Astrocyte (in vitro differentiated cells and primary cell): ENCODE data around the gene BICDL1. TPM values are rescaled to one million over a fixed set of nuclear protein-coding genes. Genes with fewer than 3 reads are reported as not detected.
"Not testable (repeated sequence)": the region's sequence is repeated elsewhere in the genome, so short reads cannot be mapped to it uniquely, and the experiment has no call there.

Experiments used
- DNase-seq: peaks from one replicate; pipeline ENCODE4 v3.0.0-alpha.2; 2010; ENCODE audit warnings: low read depth
- FAIRE-seq: peaks from 2 replicates; lab custom pipeline; 2011; peaks lifted over from hg19 to GRCh38; lab: Jason Lieb, UNC
- H2AFZ ChIP-seq: 2 replicates; pipeline ENCODE4 v1.6.0; 2012; ENCODE audit warnings: low read depth, low read length, inconsistent platforms
- H3K27ac ChIP-seq: 2 replicates; pipeline ENCODE4 v1.5.1; 2011; ENCODE audit warnings: low read depth, low read length, inconsistent platforms
- H3K27me3 ChIP-seq: 2 replicates; pipeline ENCODE4 v1.6.0; 2011; ENCODE audit warnings: low read length, inconsistent platforms; ENCODE audit not compliant: insufficient read depth
- H3K36me3 ChIP-seq: 2 replicates; pipeline ENCODE4 v1.5.1; 2011; ENCODE audit warnings: low read length, inconsistent platforms; ENCODE audit not compliant: insufficient read depth
- H3K4me1 ChIP-seq: 2 replicates; pipeline ENCODE4 v1.5.1; 2011; ENCODE audit warnings: low read length, inconsistent platforms; ENCODE audit not compliant: insufficient read depth
- H3K4me2 ChIP-seq: 2 replicates; pipeline ENCODE4 v1.6.0; 2012; ENCODE audit warnings: low read length, inconsistent platforms
- H3K4me3 ChIP-seq: 2 replicates; pipeline ENCODE4 v1.5.1; 2011; ENCODE audit warnings: low read depth, mild to moderate bottlenecking, low read length, inconsistent platforms; ENCODE audit not compliant: insufficient read depth
- H3K79me2 ChIP-seq: 2 replicates; pipeline ENCODE4 v1.6.0; 2012; ENCODE audit warnings: mild to moderate bottlenecking, low read length, inconsistent platforms; ENCODE audit not compliant: insufficient read depth
- H3K9ac ChIP-seq: 2 replicates; pipeline ENCODE4 v1.6.0; 2012; ENCODE audit warnings: mild to moderate bottlenecking, low read length, inconsistent platforms
- H3K9me3 ChIP-seq: 2 replicates; pipeline ENCODE4 v1.5.1; 2012; ENCODE audit warnings: low read depth, mild to moderate bottlenecking, low read length, inconsistent platforms; ENCODE audit not compliant: insufficient read depth
- H4K20me1 ChIP-seq: 2 replicates; pipeline ENCODE4 v1.6.0; 2012; ENCODE audit warnings: low read length, inconsistent platforms; ENCODE audit not compliant: insufficient read depth
- H3K27ac Mint-ChIP-seq: one replicate; pipeline ENCODE4 v1.8.0; 2021; ENCODE audit warnings: mild to moderate bottlenecking, mixed read lengths; ENCODE audit not compliant: unreplicated experiment
- H3K27me3 Mint-ChIP-seq: one replicate; pipeline ENCODE4 v1.8.0; 2021; ENCODE audit warnings: low read depth, mixed read lengths; ENCODE audit not compliant: unreplicated experiment
- H3K36me3 Mint-ChIP-seq: one replicate; pipeline ENCODE4 v1.8.0; 2021; ENCODE audit warnings: low read depth, mixed read lengths; ENCODE audit not compliant: unreplicated experiment
- H3K4me1 Mint-ChIP-seq: one replicate; pipeline ENCODE4 v1.8.0; 2021; ENCODE audit warnings: low read depth, mixed read lengths; ENCODE audit not compliant: unreplicated experiment
- H3K4me3 Mint-ChIP-seq: one replicate; pipeline ENCODE4 v1.8.0; 2021; ENCODE audit warnings: mild to moderate bottlenecking, moderate library complexity, mixed read lengths; ENCODE audit not compliant: unreplicated experiment
- H3K9me3 Mint-ChIP-seq: one replicate; pipeline ENCODE4 v1.8.0; 2021; ENCODE audit warnings: mild to moderate bottlenecking, mixed read lengths; ENCODE audit not compliant: unreplicated experiment
- EZH2 ChIP-seq: IDR thresholded peaks from 2 replicates; pipeline ENCODE4 v1.6.1; 2012; ENCODE audit warnings: mild to moderate bottlenecking, low read length, inconsistent platforms; ENCODE audit not compliant: insufficient read depth
- total RNA-seq: library from RNA; stranded (reverse); gene quantifications from 2 replicates; pipeline ENCODE4 v1.2.1, GENCODE V29; 2021
- TF ChIP-seq, protein P1 (sequence below): IDR thresholded peaks from 2 replicates; pipeline ENCODE4 v1.5.1; 2011; ENCODE audit warnings: low read depth, mild to moderate bottlenecking, inconsistent platforms, low read length, moderate library complexity; ENCODE audit not compliant: insufficient read depth

Gene BICDL1
- total RNA-seq, 1 donor from 2014 or later = 8.8 TPM

DNA sequence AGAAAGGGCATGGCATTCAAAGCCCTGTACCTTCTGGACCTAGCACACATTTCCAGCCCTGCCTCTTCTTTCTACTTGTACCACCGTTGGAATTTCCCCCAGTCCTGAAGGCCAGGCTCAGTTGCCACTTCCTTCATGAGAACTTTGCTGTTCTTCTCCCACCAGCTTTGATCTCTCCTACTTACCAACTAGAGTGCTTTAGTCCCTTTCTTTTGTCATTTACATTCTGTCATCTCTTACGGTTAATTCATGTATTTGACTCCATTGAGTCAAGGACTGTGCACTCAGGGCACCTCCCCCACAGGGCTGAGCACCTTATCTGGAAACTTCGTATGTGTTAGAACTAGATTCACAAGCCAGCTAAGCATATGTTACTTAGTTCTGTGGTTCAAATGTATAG, 26.3 kb downstream of the BICDL1 start:
- H3K4me1 ChIP-seq = no peaks in the 10 kb centered on the region
- H3K36me3 Mint-ChIP-seq = no peaks in the 10 kb centered on the region

GRCh38 chr12:120016199-120016598, 27.2 kb downstream of the BICDL1 start:
- not testable (repeated sequence) for H2AFZ ChIP-seq, H3K36me3 ChIP-seq, H3K36me3 Mint-ChIP-seq, H4K20me1 ChIP-seq, H3K27ac ChIP-seq, H3K4me3 ChIP-seq, H3K79me2 ChIP-seq, H3K9me3 ChIP-seq, H3K4me3 Mint-ChIP-seq, H3K4me2 ChIP-seq, H3K27me3 Mint-ChIP-seq, H3K27me3 ChIP-seq, DNase-seq, H3K27ac Mint-ChIP-seq, H3K4me1 Mint-ChIP-seq, H3K9ac ChIP-seq, FAIRE-seq, H3K9me3 Mint-ChIP-seq, H3K4me1 ChIP-seq

More for the DNA sequence above, 26.3 kb downstream of the BICDL1 start:
- Histone ChIP-seq H3K9ac (no peak overlapping the region), H2AFZ (no peak overlapping the region), H4K20me1 (no peaks in the 10 kb centered on the region), H3K79me2 (no peaks in the 10 kb centered on the region), H3K36me3 (no peaks in the 10 kb centered on the region), H3K27me3 (peaks cover 2% of the 10 kb centered on the region), H3K4me2 (no peak overlapping the region), H3K4me3 (no peak overlapping the region), H3K9me3 (no peaks in the 10 kb centered on the region), H3K27ac (no peak overlapping the region)
- TF ChIP-seq, protein P1, sequence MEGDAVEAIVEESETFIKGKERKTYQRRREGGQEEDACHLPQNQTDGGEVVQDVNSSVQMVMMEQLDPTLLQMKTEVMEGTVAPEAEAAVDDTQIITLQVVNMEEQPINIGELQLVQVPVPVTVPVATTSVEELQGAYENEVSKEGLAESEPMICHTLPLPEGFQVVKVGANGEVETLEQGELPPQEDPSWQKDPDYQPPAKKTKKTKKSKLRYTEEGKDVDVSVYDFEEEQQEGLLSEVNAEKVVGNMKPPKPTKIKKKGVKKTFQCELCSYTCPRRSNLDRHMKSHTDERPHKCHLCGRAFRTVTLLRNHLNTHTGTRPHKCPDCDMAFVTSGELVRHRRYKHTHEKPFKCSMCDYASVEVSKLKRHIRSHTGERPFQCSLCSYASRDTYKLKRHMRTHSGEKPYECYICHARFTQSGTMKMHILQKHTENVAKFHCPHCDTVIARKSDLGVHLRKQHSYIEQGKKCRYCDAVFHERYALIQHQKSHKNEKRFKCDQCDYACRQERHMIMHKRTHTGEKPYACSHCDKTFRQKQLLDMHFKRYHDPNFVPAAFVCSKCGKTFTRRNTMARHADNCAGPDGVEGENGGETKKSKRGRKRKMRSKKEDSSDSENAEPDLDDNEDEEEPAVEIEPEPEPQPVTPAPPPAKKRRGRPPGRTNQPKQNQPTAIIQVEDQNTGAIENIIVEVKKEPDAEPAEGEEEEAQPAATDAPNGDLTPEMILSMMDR = no peak
- TF ChIP-seq EZH2 = no peak
- Mint-ChIP-seq H3K27me3 (no peaks in the 10 kb centered on the region), H3K9me3 (no peaks in the 10 kb centered on the region), H3K4me1 (peaks cover 9% of the 10 kb centered on the region), H3K27ac (no peak overlapping the region), H3K4me3 (no peak overlapping the region)
- no peak for FAIRE-seq
- DNase-seq = no peak

DNA sequence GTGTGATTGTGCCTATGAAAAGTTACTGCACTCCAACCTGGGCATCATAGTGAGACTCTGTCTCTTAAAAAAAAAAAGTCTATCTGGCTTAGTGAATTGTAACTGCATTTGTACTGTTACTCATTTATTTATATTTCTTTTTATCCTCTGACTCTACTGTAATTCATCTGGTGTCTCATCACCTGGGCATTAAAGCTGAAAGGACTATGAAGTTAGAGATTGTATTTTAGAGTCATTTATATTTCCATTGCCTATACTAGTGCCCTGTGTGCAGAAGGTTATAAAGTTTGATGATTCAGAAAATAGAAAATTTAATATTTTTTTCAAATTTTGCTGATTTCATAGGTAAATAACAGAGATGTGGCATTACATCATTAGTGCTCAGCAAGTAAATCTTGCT, 30.2 kb downstream of the BICDL1 start:
- H3K79me2 ChIP-seq = no peaks in the 10 kb centered on the region
- H3K36me3 ChIP-seq = no peaks in the 10 kb centered on the region
- no peak overlapping the region for H3K4me2 ChIP-seq
- TF ChIP-seq, protein P1 = no peak
- no peak for TF ChIP-seq EZH2
- no peak overlapping the region for H2AFZ ChIP-seq
- no peak for DNase-seq
- H3K27me3 Mint-ChIP-seq = no peaks in the 10 kb centered on the region
- H3K9me3 ChIP-seq = no peaks in the 10 kb centered on the region
- no peak overlapping the region for H3K27ac ChIP-seq
- no peaks in the 10 kb centered on the region for H3K9me3 Mint-ChIP-seq
- H3K27me3 ChIP-seq = peaks cover 2% of the 10 kb centered on the region
- H3K4me1 Mint-ChIP-seq = peaks cover 2% of the 10 kb centered on the region
- H3K9ac ChIP-seq = no peak overlapping the region
- no peaks in the 10 kb centered on the region for H3K36me3 Mint-ChIP-seq
- H4K20me1 ChIP-seq = no peaks in the 10 kb centered on the region
- no peak overlapping the region for H3K4me3 Mint-ChIP-seq
- no peak overlapping the region for H3K4me3 ChIP-seq
- no peak overlapping the region for H3K27ac Mint-ChIP-seq
- H3K4me1 ChIP-seq = no peaks in the 10 kb centered on the region
- no peak for FAIRE-seq
